HepG2 (cell line): ENCODE data around the gene MBD5. TPM values are rescaled to one million over a fixed set of nuclear protein-coding genes. Genes with fewer than 3 reads are reported as not detected.

Experiments used
- BHLHE40 ChIP-seq: IDR thresholded peaks from 2 replicates; pipeline ENCODE4 v1.6.1; 2011; ENCODE audit warnings: low read length, improper control_type of control experiment
- CEBPB ChIP-seq: IDR thresholded peaks from 2 replicates; pipeline ENCODE4 v1.6.1; 2011; ENCODE audit warnings: low read depth, low read length, improper control_type of control experiment, borderline replicate concordance
- MAFG ChIP-seq: sonication (generic); formaldehyde crosslinking; IDR thresholded peaks from 2 replicates; pipeline ENCODE4 v1.5.1; 2020; ENCODE audit warnings: mild to moderate bottlenecking, missing genetic modification reagents
- MEIS2 ChIP-seq: sonication (generic); formaldehyde crosslinking; IDR thresholded peaks from 2 replicates; pipeline ENCODE4 v1.9.0; 2021; ENCODE audit warnings: mild to moderate bottlenecking, missing genetic modification reagents
- MLLT10 ChIP-seq: sonication (generic); formaldehyde crosslinking; IDR thresholded peaks from 2 replicates; pipeline ENCODE4 v1.4.0; 2020; ENCODE audit warnings: missing genetic modification reagents
- PREB ChIP-seq: sonication (generic); formaldehyde crosslinking; IDR thresholded peaks from 2 replicates; pipeline ENCODE4 v1.4.0; 2020; ENCODE audit warnings: missing genetic modification reagents
- SMC3 ChIP-seq: IDR thresholded peaks from 2 replicates; pipeline ENCODE4 v1.6.1; 2011; ENCODE audit warnings: low read length, improper control_type of control experiment
- SOX6 ChIP-seq, 2 experiments: fragments of 450-650 bp in 1 of 2; sonication (generic) in 1 of 2; formaldehyde crosslinking in 1 of 2; IDR thresholded peaks; 2 replicates each; pipeline versions ENCODE4 v1.4.0 to v1.6.1; 2017 to 2020; ENCODE audit warnings: antibody characterized with exemption in 1 of 2, mild to moderate bottlenecking in 1 of 2, missing genetic modification reagents in 1 of 2
- SP4 ChIP-seq: sonication (generic); formaldehyde crosslinking; IDR thresholded peaks from 2 replicates; pipeline ENCODE4 v1.8.1; 2023; ENCODE audit warnings: mild to moderate bottlenecking, missing genetic modification reagents
- TEAD2 ChIP-seq: sonication (generic); formaldehyde crosslinking; IDR thresholded peaks from 2 replicates; pipeline ENCODE4 v1.9.0; 2021; ENCODE audit warnings: missing genetic modification reagents
- TRAFD1 ChIP-seq: sonication (generic); formaldehyde crosslinking; IDR thresholded peaks from 2 replicates; pipeline ENCODE4 v1.5.1; 2020; ENCODE audit warnings: missing genetic modification reagents, mild to moderate bottlenecking, borderline replicate concordance
- ZBTB44 ChIP-seq: sonication (generic); formaldehyde crosslinking; IDR thresholded peaks from 2 replicates; pipeline ENCODE4 v1.4.0; 2020; ENCODE audit warnings: missing genetic modification reagents
- ZBTB49 ChIP-seq: sonication (generic); formaldehyde crosslinking; IDR thresholded peaks from 2 replicates; pipeline ENCODE4 v1.4.0; 2020; ENCODE audit warnings: missing genetic modification reagents, borderline replicate concordance
- ZBTB7B ChIP-seq: sonication (generic); formaldehyde crosslinking; IDR thresholded peaks from 2 replicates; pipeline ENCODE4 v1.4.0; 2020; ENCODE audit warnings: missing genetic modification reagents
- ZFP36 ChIP-seq: fragments of 150-350 bp; IDR thresholded peaks from 2 replicates; pipeline ENCODE4 v1.6.1; 2018; ENCODE audit warnings: borderline replicate concordance, low read length, low read depth; ENCODE audit not compliant: partially characterized antibody
- ZKSCAN1 ChIP-seq: fragments of 150-350 bp; IDR thresholded peaks from 2 replicates; pipeline ENCODE4 v1.6.1; 2014; ENCODE audit warnings: low read length
- ZMAT5 ChIP-seq: sonication (generic); formaldehyde crosslinking; IDR thresholded peaks from 2 replicates; pipeline ENCODE4 v1.5.0; 2020; ENCODE audit warnings: mild to moderate bottlenecking, low read depth, missing genetic modification reagents, borderline replicate concordance
- ZNF296 ChIP-seq: sonication (generic); formaldehyde crosslinking; conservative IDR thresholded peaks from 2 replicates; pipeline ENCODE4 v1.5.0; 2020; ENCODE audit warnings: mild to moderate bottlenecking, missing genetic modification reagents
- ZNF30 ChIP-seq: sonication (generic); formaldehyde crosslinking; IDR thresholded peaks from 2 replicates; pipeline ENCODE4 v1.5.0; 2020; ENCODE audit warnings: mild to moderate bottlenecking, missing genetic modification reagents
- ZNF432 ChIP-seq: sonication (generic); formaldehyde crosslinking; IDR thresholded peaks from 2 replicates; pipeline ENCODE4 v1.5.0; 2020; ENCODE audit warnings: missing genetic modification reagents, mild to moderate bottlenecking, borderline replicate concordance
- ZNF451 ChIP-seq: sonication (generic); formaldehyde crosslinking; IDR thresholded peaks from 2 replicates; pipeline ENCODE4 v1.5.0; 2020; ENCODE audit warnings: mild to moderate bottlenecking, missing genetic modification reagents
- ZNF570 ChIP-seq: sonication (generic); formaldehyde crosslinking; IDR thresholded peaks from 2 replicates; pipeline ENCODE4 v1.4.0; 2020; ENCODE audit warnings: mild to moderate bottlenecking, missing genetic modification reagents, borderline replicate concordance
- polyA plus RNA-seq, 8 experiments: library from polyadenylated mRNA; depleted of rRNA in 3 of 8; stranded (reverse) in 7 of 8; unstranded in 1 of 8; fragments of >200 nt; fragmentation: Illumina TruSeq in 4 of 8; extraction: Trizol in 4 of 8; gene quantifications; 2 replicates each; pipeline versions ENCODE4 v1.2.1 to v1.2.3, GENCODE V29; 2011 to 2016; ENCODE audit warnings: low read depth in 4 of 8, missing spikeins in 1 of 8, mixed read lengths in 1 of 8; ENCODE audit not compliant: insufficient read depth in 1 of 8
- total RNA-seq, 5 experiments: library from RNA; depleted of rRNA; stranded (reverse); fragments of >200 nt; fragmentation: Illumina TruSeq; extraction: Trizol; gene quantifications; 2 replicates each; pipeline ENCODE4 v1.2.3, GENCODE V29; 2016; ENCODE audit warnings: low read depth in 1 of 5

Gene MBD5
- total and polyA plus RNA-seq, 2 of the 13 experiments (the other 11 are each of a cell fraction or from before 2014, with no cell fraction given): 13.5 to 26.4 TPM

GRCh38 chr2:148509288-148509902 is 488.5 kb downstream of the MBD5 start (continued):
- TF ChIP-seq ZBTB44 (CRISPR knock-in tag): no peak
- no peak for TF ChIP-seq TRAFD1 (CRISPR knock-in tag)
- 0 out of 2 replicates have a peak, but pooled peaks have one; percentile 44 for TF ChIP-seq BHLHE40
- peak; percentile 77; the same call in 1 of the 2 replicates for TF ChIP-seq SP4 (CRISPR knock-in tag)
- peak; percentile 90 for TF ChIP-seq CEBPB
- peak; percentile 95 for TF ChIP-seq ZKSCAN1
- no peak for TF ChIP-seq ZNF570 (CRISPR knock-in tag)
- no peak for TF ChIP-seq MLLT10 (CRISPR knock-in tag)
- TF ChIP-seq ZMAT5 (CRISPR knock-in tag): no peak
- TF ChIP-seq SOX6 (IDR thresholded peaks at IDR 0.05): no peak
- TF ChIP-seq SOX6 (CRISPR knock-in tag; IDR thresholded peaks at IDR 0.05): peak; percentile 67
- peak; percentile 90 for TF ChIP-seq SMC3
- TF ChIP-seq MAFG (CRISPR knock-in tag): no peak
- TF ChIP-seq PREB (CRISPR knock-in tag): no peak
- TF ChIP-seq ZFP36: no peak
- peak; percentile 85 for TF ChIP-seq ZBTB7B (CRISPR knock-in tag)
- no peak for TF ChIP-seq ZNF451 (CRISPR knock-in tag)
- TF ChIP-seq MEIS2 (CRISPR knock-in tag): no peak; the same call in 1 of the 2 replicates
- no peak for TF ChIP-seq ZNF30 (CRISPR knock-in tag)
- no peak for TF ChIP-seq ZNF296 (CRISPR knock-in tag)
- TF ChIP-seq ZBTB49: no peak
- TF ChIP-seq TEAD2 (CRISPR knock-in tag): peak; percentile 49; the same call in 1 of the 2 replicates
- no peak for TF ChIP-seq ZNF432 (CRISPR knock-in tag)
